NT2/D1 (cell line): Measurements from ENCODE around the gene NDUFA7.
"Not testable (repeated sequence)": the region's sequence is repeated elsewhere in the genome, so short reads cannot be mapped to it uniquely, and the experiment has no call there.

ENCODE experiments used
- DNase-seq: peaks from one replicate; pipeline ENCODE4 v3.0.0-alpha.2; 2011; ENCODE audit warnings: low read depth, low spot score
- H3K27me3 ChIP-seq: 2 replicates; pipeline ENCODE4 v1.6.0; 2011; ENCODE audit warnings: mild to moderate bottlenecking; ENCODE audit not compliant: insufficient read length, insufficient read depth
- H3K36me3 ChIP-seq: 2 replicates; pipeline ENCODE4 v1.6.1; 2011; ENCODE audit warnings: mild to moderate bottlenecking, low read length, mixed read lengths; ENCODE audit not compliant: insufficient read depth, insufficient read length
- H3K4me1 ChIP-seq: 2 replicates; pipeline ENCODE4 v1.5.1; 2011; ENCODE audit not compliant: insufficient read depth, insufficient read length
- H3K4me3 ChIP-seq: 2 replicates; pipeline ENCODE4 v1.5.1; 2011; ENCODE audit warnings: low read depth; ENCODE audit not compliant: insufficient read length
- H3K9ac ChIP-seq: 2 replicates; pipeline ENCODE4 v1.6.0; 2011; ENCODE audit warnings: low read depth; ENCODE audit not compliant: insufficient read length
- H3K9me3 ChIP-seq: 2 replicates; pipeline ENCODE4 v1.5.1; 2011; ENCODE audit warnings: mild to moderate bottlenecking, low read length; ENCODE audit not compliant: insufficient read depth
- SUZ12 ChIP-seq: IDR thresholded peaks from 2 replicates; pipeline ENCODE4 v1.6.1; 2011; ENCODE audit not compliant: insufficient read length, insufficient read depth; ENCODE audit errors: extremely low read depth
- YY1 ChIP-seq: IDR thresholded peaks from 2 replicates; pipeline ENCODE4 v1.6.1; 2011; ENCODE audit not compliant: insufficient read length, insufficient read depth
- ZNF274 ChIP-seq: IDR thresholded peaks from 2 replicates; pipeline ENCODE4 v1.6.1; 2011; ENCODE audit warnings: mild to moderate bottlenecking, low read depth, low read length

NDUFA7 gene

GRCh38 chr19:8320564-8321066 is 560 bp downstream of the NDUFA7 start:
- no peak for DNase-seq
- Histone ChIP-seq H3K27me3 (no peaks in the 10 kb centered on the region), H3K36me3 (peaks cover 51% of the 10 kb centered on the region), H3K9me3 (no peaks in the 10 kb centered on the region), H3K4me3 (peak overlapping the region; percentile 94), H3K9ac (peak overlapping the region; percentile 100), H3K4me1 (peaks cover 9% of the 10 kb centered on the region)
- TF ChIP-seq SUZ12 (no peak), ZNF274 (no peak), YY1 (no peak)

- Histone ChIP-seq H3K27me3 (no peaks in the 10 kb centered on the region), H3K4me3 (peak overlapping the region; percentile 94), H3K9me3 (no peaks in the 10 kb centered on the region), H3K9ac (peak overlapping the region; percentile 100), H3K4me1 (peaks cover 11% of the 10 kb centered on the region), H3K36me3 (peaks cover 56% of the 10 kb centered on the region)
- DNase-seq = no peak
- TF ChIP-seq YY1 (no peak), ZNF274 (no peak), SUZ12 (no peak)
These were observed 1.2 kb downstream of the NDUFA7 start for GRCh38 chr19:8319807-8320520.

GRCh38 chr19:8318835-8319234 is 2.3 kb downstream of the NDUFA7 start:
- not testable (repeated sequence) for H3K9ac ChIP-seq, H3K4me1 ChIP-seq, DNase-seq, H3K9me3 ChIP-seq, H3K4me3 ChIP-seq, H3K27me3 ChIP-seq
- peaks cover 55% of the 10 kb centered on the region for H3K36me3 ChIP-seq

GRCh38 chr19:8316351-8317125 is 4.6 kb downstream of the NDUFA7 start:
- H3K36me3 ChIP-seq = peaks cover 53% of the 10 kb centered on the region

GRCh38 chr19:8314981-8315640 is 6.1 kb downstream of the NDUFA7 start:
- not testable (repeated sequence) for H3K9me3 ChIP-seq, H3K4me3 ChIP-seq, DNase-seq, H3K9ac ChIP-seq, H3K27me3 ChIP-seq
- peaks cover 11% of the 10 kb centered on the region for H3K4me1 ChIP-seq
- peaks cover 67% of the 10 kb centered on the region for H3K36me3 ChIP-seq

More at GRCh38 chr19:8316351-8317125, 4.6 kb downstream of the NDUFA7 start:
- TF ChIP-seq SUZ12 = no peak
- 0 out of 2 replicates have a peak, but pooled peaks have one; percentile 23 for TF ChIP-seq ZNF274
- TF ChIP-seq YY1 = no peak
- DNase-seq = no peak
- no peaks in the 10 kb centered on the region for H3K27me3 ChIP-seq
- no peak overlapping the region for H3K4me3 ChIP-seq
- peaks cover 10% of the 10 kb centered on the region for H3K4me1 ChIP-seq
- H3K9ac ChIP-seq = peak overlapping the region; percentile 54
- H3K9me3 ChIP-seq = no peaks in the 10 kb centered on the region

GRCh38 chr19:8311461-8312260 is 9.5 kb downstream of the NDUFA7 start:
- Histone ChIP-seq H3K9me3 (no peaks in the 10 kb centered on the region), H3K9ac (peak overlapping the region; percentile 16), H3K36me3 (peaks cover 68% of the 10 kb centered on the region), H3K4me1 (peaks cover 15% of the 10 kb centered on the region), H3K27me3 (no peaks in the 10 kb centered on the region), H3K4me3 (no peak overlapping the region)
- TF ChIP-seq SUZ12 = no peak
- TF ChIP-seq YY1 = no peak
- no peak for TF ChIP-seq ZNF274
- DNase-seq = no peak
